ENCODE results near the gene VGLL4. TPM values are rescaled to one million over a fixed set of nuclear protein-coding genes. Genes with fewer than 3 reads are reported as not detected.
A peak's percentile ranks its signal among the peaks of the same experiment; 100 is the strongest.

Gene VGLL4
- total RNA-seq, 1 donor from 2014 or later: 111 TPM

GRCh38 chr3:11625376-11626083 lies 18.2 kb downstream of the VGLL4 start:
- H3K9me3 Mint-ChIP-seq: no peaks in the 10 kb centered on the region

GRCh38 chr3:11624704-11625375 lies 18.9 kb downstream of the VGLL4 start:
- TF ChIP-seq CTCF (conservative IDR thresholded peaks at IDR 0.05): no peak
- no peaks in the 10 kb centered on the region for H3K27me3 Mint-ChIP-seq
- no peak for DNase-seq (ENCODE audit: extremely low spot score, unreplicated experiment)
- peaks cover 57% of the 10 kb centered on the region for H3K4me1 Mint-ChIP-seq (ENCODE audit: unreplicated experiment)
- no peaks in the 10 kb centered on the region for H3K9me3 Mint-ChIP-seq
- H3K36me3 Mint-ChIP-seq: peaks cover 23% of the 10 kb centered on the region
- peak overlapping the region; percentile 38 for H3K4me3 Mint-ChIP-seq
- H3K27ac Mint-ChIP-seq: peak overlapping the region; percentile 2

More at GRCh38 chr3:11625376-11626083, 18.2 kb downstream of the VGLL4 start:
- H3K27me3 Mint-ChIP-seq: no peaks in the 10 kb centered on the region
- no peak for TF ChIP-seq CTCF (conservative IDR thresholded peaks at IDR 0.05)
- DNase-seq (ENCODE audit: extremely low spot score, unreplicated experiment): no peak
- peak overlapping the region; percentile 2 for H3K27ac Mint-ChIP-seq
- H3K4me3 Mint-ChIP-seq: no peak overlapping the region
- peaks cover 54% of the 10 kb centered on the region for H3K4me1 Mint-ChIP-seq (ENCODE audit: unreplicated experiment)
- H3K36me3 Mint-ChIP-seq: peaks cover 26% of the 10 kb centered on the region

- Mint-ChIP-seq H3K36me3 (peaks cover 22% of the 10 kb centered on the region), H3K27me3 (no peaks in the 10 kb centered on the region), H3K4me3 (peak overlapping the region; percentile 38), H3K9me3 (no peaks in the 10 kb centered on the region), H3K27ac (peak overlapping the region; percentile 2), H3K4me1 (ENCODE audit: unreplicated experiment) (peaks cover 63% of the 10 kb centered on the region)
- TF ChIP-seq CTCF (conservative IDR thresholded peaks at IDR 0.05): no peak
- DNase-seq (ENCODE audit: extremely low spot score, unreplicated experiment): no peak
These were observed 19.6 kb downstream of the VGLL4 start for GRCh38 chr3:11624161-11624560.

- H3K36me3 Mint-ChIP-seq: peaks cover 21% of the 10 kb centered on the region
- no peak for TF ChIP-seq CTCF (conservative IDR thresholded peaks at IDR 0.05)
- peaks cover 72% of the 10 kb centered on the region for H3K4me1 Mint-ChIP-seq (ENCODE audit: unreplicated experiment)
- DNase-seq (ENCODE audit: extremely low spot score, unreplicated experiment): no peak
- no peak overlapping the region for H3K4me3 Mint-ChIP-seq
- H3K27me3 Mint-ChIP-seq: no peaks in the 10 kb centered on the region
- no peak overlapping the region for H3K27ac Mint-ChIP-seq
- no peaks in the 10 kb centered on the region for H3K9me3 Mint-ChIP-seq
These were observed 20.8 kb downstream of the VGLL4 start for GRCh38 chr3:11622586-11623550.

GRCh38 chr3:11621077-11621476 lies 22.6 kb downstream of the VGLL4 start:
- peaks cover 80% of the 10 kb centered on the region for H3K4me1 Mint-ChIP-seq (ENCODE audit: unreplicated experiment)
- H3K36me3 Mint-ChIP-seq: peaks cover 24% of the 10 kb centered on the region
- DNase-seq (ENCODE audit: extremely low spot score, unreplicated experiment): no peak
- no peak for TF ChIP-seq CTCF (conservative IDR thresholded peaks at IDR 0.05)
- no peaks in the 10 kb centered on the region for H3K27me3 Mint-ChIP-seq
- no peak overlapping the region for H3K4me3 Mint-ChIP-seq
- no peaks in the 10 kb centered on the region for H3K9me3 Mint-ChIP-seq
- no peak overlapping the region for H3K27ac Mint-ChIP-seq
